ENCODE data around the gene SH3RF2. TPM values are rescaled to one million over a fixed set of nuclear protein-coding genes. Genes with fewer than 3 reads are reported as not detected.

Gene SH3RF2
- total and polyA plus RNA-seq, 9 of the 15 experiments (the other 6 are each of a cell fraction or from before 2014, with no cell fraction given): 0.05 TPM; not detected in 8

GRCh38 chr5:146015001-146015400 is 78.6 kb downstream of the SH3RF2 start:
- Histone ChIP-seq H3K79me2 (ENCODE audit: control insufficient read depth, insufficient read depth, low read length) (no peaks in the 10 kb centered on the region), H3K36me3 (ENCODE audit: control insufficient read depth, insufficient read depth, low read length) (no peaks in the 10 kb centered on the region), H3K9ac (ENCODE audit: insufficient read depth in 1 of 2, low read depth in 2 of 2, low read length in 2 of 2) (no peak overlapping the region), H3K4me3 (no peak overlapping the region), H4K20me1 (replicated peaks; ENCODE audit: control insufficient read depth, insufficient read depth, low read length) (no peaks in the 10 kb centered on the region), H3K4me1 (replicated peaks in 1 of 2; ENCODE audit: control insufficient read depth in 2 of 2, insufficient read depth in 2 of 2, low read length in 2 of 2) (no peaks in the 10 kb centered on the region), H3K9me1 (ENCODE audit: control insufficient read depth, insufficient read depth, low read length) (no peaks in the 10 kb centered on the region), H2AFZ (ENCODE audit: low read depth, low read length) (no peak overlapping the region), H3K27ac (ENCODE audit: extremely low read depth, low read depth, low read length) (no peak overlapping the region), H3K4me2 (ENCODE audit: insufficient read depth, low read length) (no peak overlapping the region), H3K27me3 (ENCODE audit: control insufficient read depth in 2 of 2, insufficient read depth in 2 of 2, low read length in 2 of 2) (peaks cover 0 to 6% of the 10 kb centered on the region in 2 experiments; a peak in 1 of 5 replicates), H3K9me3 (replicated peaks; ENCODE audit: control insufficient read depth, insufficient read depth, low read depth, low read length) (no peaks in the 10 kb centered on the region)
- CTCF ChIA-PET (ENCODE audit: low intra/inter-chr PET ratio): no interaction called here
- FAIRE-seq (no peak), ATAC-seq (no peak), DNase-seq (ENCODE audit: extremely low read depth in 1 of 4, low spot score in 3 of 4) (no peak)
- no TSS peak for BruUV-seq (replicated peaks)
- intact Hi-C loops (cut with micrococcal nuclease): no loop called here
- POLR2A ChIA-PET: interaction anchor here (0.6 kb wide), 1 partner anchor 11 kb away, joined by 3 read pairs; no protein-coding TSS in a partner anchor
- in situ Hi-C loops (cut with MboI): no loop called here
- 0% methylated on average over 1 of the region's 1 CpG for WGBS (ENCODE audit: insufficient coverage, low coverage, missing lambda C conversion rate)
- no peak for TF ChIP-seq AFF1 (IDR thresholded peaks at IDR 0.05; ENCODE audit: low read depth in 1 of 2, partially characterized antibody in 2 of 2)
- no peak for TF ChIP-seq TFAM (CRISPR knock-in tag; conservative IDR thresholded peaks at IDR 0.05)
- TF ChIP-seq CBX2 (IDR thresholded peaks at IDR 0.05; ENCODE audit: insufficient read depth, low read length, poor library complexity, severe bottlenecking): no peak
- TF ChIP-seq MNT (conservative IDR thresholded peaks at IDR 0.05): no peak

Data from K562 (cell line).